ENCODE measurements around the gene HSPB2. TPM values are rescaled to one million over a fixed set of nuclear protein-coding genes. Genes with fewer than 3 reads are reported as not detected.

The HSPB2 gene
- total RNA-seq, 1 donor from 2014 or later: 0.21 TPM

DNA sequence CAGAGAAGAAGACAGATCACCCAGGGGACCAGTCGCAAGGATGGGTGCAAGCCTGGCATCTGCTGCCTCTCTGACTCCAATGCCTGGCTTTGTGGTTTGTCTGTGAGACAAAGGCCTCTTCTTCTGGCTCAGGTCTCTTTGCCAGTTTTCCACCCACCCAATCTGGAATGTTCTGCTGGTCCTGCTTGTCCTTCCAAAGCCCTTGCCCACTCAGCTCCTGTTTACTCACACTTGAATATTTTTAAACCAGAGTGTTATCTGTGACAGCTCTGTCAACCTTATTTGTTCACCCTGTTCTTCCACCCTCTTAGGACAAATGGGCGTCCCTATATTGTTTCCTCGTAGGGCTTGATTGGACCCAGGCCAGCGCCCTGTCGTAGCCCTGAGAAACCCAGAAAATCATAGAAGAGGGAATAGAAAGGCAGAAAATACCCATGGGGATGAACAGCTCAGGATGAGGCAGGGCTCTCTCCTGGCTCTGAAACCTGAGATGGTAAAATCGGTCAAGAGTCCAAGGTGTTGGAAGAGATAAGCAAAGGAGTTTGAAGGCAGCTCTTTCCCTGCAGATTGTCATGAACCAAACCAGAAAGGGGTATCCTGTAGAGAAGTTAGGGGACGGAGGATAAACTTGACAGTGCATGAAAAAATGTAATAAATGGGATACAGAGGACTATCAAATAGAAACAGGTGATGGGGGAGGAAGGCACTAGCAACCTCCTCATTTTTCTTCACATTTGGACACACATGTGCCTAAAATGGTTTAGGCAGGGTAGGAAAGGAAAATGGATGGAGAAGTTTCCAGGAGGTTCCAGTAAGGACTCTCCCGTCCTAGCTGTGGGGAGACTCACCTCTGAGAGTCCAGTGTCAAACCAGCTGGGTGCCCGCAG, 1.6 kb upstream of the HSPB2 start:
- Histone ChIP-seq H3K27me3 (ENCODE audit: control insufficient read depth, insufficient read depth, low read length) (no peaks in the 10 kb centered on the region), H3K4me3 (ENCODE audit: low read depth, low read length) (no peak overlapping the region), H3K36me3 (ENCODE audit: control insufficient read depth, insufficient read depth, low read length) (no peaks in the 10 kb centered on the region)
- TF ChIP-seq, protein P1, sequence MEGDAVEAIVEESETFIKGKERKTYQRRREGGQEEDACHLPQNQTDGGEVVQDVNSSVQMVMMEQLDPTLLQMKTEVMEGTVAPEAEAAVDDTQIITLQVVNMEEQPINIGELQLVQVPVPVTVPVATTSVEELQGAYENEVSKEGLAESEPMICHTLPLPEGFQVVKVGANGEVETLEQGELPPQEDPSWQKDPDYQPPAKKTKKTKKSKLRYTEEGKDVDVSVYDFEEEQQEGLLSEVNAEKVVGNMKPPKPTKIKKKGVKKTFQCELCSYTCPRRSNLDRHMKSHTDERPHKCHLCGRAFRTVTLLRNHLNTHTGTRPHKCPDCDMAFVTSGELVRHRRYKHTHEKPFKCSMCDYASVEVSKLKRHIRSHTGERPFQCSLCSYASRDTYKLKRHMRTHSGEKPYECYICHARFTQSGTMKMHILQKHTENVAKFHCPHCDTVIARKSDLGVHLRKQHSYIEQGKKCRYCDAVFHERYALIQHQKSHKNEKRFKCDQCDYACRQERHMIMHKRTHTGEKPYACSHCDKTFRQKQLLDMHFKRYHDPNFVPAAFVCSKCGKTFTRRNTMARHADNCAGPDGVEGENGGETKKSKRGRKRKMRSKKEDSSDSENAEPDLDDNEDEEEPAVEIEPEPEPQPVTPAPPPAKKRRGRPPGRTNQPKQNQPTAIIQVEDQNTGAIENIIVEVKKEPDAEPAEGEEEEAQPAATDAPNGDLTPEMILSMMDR (IDR thresholded peaks at IDR 0.05; ENCODE audit: insufficient read depth, low read length, poor library complexity, severe bottlenecking): no peak
- DNase-seq (ENCODE audit: low read depth): no peak

DNA sequence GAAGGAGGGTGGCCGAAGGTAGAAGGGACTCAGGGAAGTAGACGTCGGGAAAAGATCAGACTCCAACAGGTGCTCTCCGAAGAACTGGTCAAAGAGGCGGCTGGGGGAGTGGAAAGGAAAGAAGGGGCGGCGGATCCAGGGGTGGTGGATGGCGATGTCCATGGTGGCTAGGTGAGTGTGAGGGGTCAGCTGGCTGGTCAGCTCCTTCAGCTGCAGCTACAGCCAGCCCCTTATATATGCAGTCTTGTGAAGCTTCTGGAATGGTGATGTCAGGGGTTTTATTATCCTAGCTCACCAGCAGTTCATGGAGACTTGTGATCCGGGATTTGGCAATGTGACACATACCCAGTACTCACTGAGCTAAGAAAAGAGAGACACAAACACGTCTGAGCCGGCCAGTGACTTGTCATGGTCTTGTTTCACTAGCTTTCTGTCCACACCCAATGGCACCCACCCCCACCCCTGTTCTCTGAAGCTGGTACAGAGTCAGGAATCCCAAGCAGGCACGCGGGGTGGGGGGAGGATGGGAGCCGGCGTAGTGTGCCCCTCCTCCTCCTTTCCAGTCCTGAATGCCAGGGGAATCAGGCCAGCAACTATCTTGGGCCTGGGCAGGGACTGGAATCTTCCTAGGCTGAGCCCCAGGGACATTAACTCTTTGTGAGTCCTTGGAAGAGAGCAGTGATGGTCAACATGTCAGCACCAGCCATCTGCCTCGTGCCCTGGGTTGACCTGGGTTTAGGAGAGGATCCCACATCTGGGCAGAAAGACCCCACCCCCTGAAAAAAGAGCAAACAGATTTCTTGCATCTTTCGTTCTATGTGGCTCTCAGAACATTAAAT, 752 bp upstream of the HSPB2 start, which contains the start of gene CRYAB:
CRYAB (minus strand) TSS at position 208 of the 839 bp plus-strand sequence; CDS start at position 162, 46 bp downstream.
- no peaks in the 10 kb centered on the region for H3K36me3 ChIP-seq (ENCODE audit: control insufficient read depth, insufficient read depth, low read length)
- no peaks in the 10 kb centered on the region for H3K27me3 ChIP-seq (ENCODE audit: control insufficient read depth, insufficient read depth, low read length)
- TF ChIP-seq, protein P1 (IDR thresholded peaks at IDR 0.05; ENCODE audit: insufficient read depth, low read length, poor library complexity, severe bottlenecking): no peak
- H3K4me3 ChIP-seq (ENCODE audit: low read depth, low read length): no peak within 1 kb of the TSS
- peak; percentile 99 for DNase-seq (ENCODE audit: low read depth)

DNA sequence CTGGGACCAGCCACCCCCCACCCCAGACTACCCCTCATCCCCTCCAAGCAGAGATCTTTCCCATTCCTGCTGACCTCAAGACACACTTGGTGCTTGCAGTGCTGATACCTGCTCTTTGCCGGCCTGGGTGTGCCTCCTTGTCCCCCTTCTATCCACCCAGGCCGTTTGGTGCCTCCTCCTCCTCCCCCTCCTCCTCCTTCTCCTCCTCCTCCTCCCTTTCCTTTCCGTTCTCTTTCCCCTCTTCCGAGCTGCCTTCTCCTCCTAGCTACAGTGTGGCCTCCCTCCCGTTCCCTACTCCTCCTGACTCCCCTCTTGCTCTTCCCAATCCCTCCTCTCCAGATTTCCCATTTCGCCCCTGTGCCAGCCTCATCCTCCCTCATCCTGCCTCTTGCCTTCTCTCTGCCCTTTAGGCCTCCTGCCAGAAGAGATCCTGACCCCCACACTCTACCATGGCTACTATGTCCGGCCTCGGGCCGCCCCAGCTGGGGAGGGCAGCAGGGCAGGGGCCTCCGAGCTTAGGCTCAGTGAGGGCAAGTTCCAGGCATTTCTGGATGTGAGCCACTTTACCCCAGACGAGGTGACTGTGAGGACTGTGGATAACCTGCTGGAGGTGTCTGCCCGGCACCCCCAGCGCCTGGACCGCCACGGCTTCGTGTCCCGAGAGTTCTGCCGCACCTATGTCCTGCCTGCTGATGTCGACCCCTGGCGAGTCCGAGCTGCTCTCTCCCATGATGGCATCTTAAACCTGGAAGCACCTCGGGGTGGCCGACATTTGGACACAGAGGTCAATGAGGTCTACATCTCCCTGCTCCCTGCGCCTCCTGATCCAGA, 712 bp downstream of the HSPB2 start:
- Histone ChIP-seq H3K4me3 (ENCODE audit: low read depth, low read length) (no peak overlapping the region), H3K36me3 (ENCODE audit: control insufficient read depth, insufficient read depth, low read length) (no peaks in the 10 kb centered on the region), H3K27me3 (ENCODE audit: control insufficient read depth, insufficient read depth, low read length) (no peaks in the 10 kb centered on the region)
- TF ChIP-seq, protein P1 (IDR thresholded peaks at IDR 0.05; ENCODE audit: insufficient read depth, low read length, poor library complexity, severe bottlenecking): no peak
- no peak for DNase-seq (ENCODE audit: low read depth)

DNA sequence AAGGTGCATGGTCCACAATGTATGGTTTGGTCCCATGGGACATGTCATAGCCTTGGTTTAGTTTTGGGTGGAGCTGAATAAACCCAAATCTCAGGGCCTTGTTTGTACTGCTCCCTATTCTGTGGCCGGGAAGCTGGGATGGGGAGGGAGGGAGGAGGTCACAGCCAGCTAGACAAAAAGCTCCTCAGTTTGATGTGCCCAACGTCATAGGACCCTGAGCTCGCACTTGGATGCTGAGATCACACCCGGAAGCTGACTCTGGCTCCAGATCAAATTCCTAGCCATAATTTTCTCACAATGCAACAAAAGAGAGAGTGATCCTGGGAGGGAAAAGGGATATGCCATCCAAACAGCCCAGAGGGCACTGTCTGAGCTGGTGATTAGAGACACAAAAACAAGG, 1.5 kb downstream of the HSPB2 start:
- Histone ChIP-seq H3K4me3 (ENCODE audit: low read depth, low read length) (no peak overlapping the region), H3K36me3 (ENCODE audit: control insufficient read depth, insufficient read depth, low read length) (no peaks in the 10 kb centered on the region), H3K27me3 (ENCODE audit: control insufficient read depth, insufficient read depth, low read length) (no peaks in the 10 kb centered on the region)
- no peak for DNase-seq (ENCODE audit: low read depth)
- TF ChIP-seq, protein P1 (IDR thresholded peaks at IDR 0.05; ENCODE audit: insufficient read depth, low read length, poor library complexity, severe bottlenecking): no peak

DNA sequence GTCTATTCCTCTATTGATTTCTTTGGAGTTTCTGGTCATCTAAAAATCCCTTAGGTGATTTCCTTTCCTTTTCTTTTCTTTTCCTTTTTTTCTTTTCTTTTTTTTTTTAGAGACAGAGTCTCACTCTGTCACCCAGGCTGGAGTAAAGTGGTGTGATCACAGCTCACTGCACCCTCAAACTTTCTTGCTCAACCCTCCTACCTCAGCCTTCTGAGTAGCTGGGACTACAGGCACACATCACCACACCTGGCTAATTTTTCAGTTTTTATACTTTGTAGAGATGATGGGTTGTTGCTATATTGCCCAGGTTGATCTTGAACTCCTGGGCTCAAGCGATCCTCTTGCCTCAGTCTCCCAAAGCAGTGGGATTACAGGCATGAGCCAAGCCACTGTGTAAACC, 4.2 kb downstream of the HSPB2 start:
- Histone ChIP-seq H3K36me3 (ENCODE audit: control insufficient read depth, insufficient read depth, low read length) (no peaks in the 10 kb centered on the region), H3K4me3 (ENCODE audit: low read depth, low read length) (no peak overlapping the region), H3K27me3 (ENCODE audit: control insufficient read depth, insufficient read depth, low read length) (no peaks in the 10 kb centered on the region)
- TF ChIP-seq, protein P1 (IDR thresholded peaks at IDR 0.05; ENCODE audit: insufficient read depth, low read length, poor library complexity, severe bottlenecking): no peak
- DNase-seq (ENCODE audit: low read depth): no peak
